Activated CD4-positive, alpha-beta T cell treated with anti-CD3 and anti-CD28 coated beads for 24 hours (primary cell): ENCODE measurements around the gene KIRREL3.

ENCODE experiments used
- DNase-seq, 2 donors: peaks; one replicate each; pipeline ENCODE4 v3.0.0-alpha.2; 2020; ENCODE audit warnings: low read depth in 2 of 2

The KIRREL3 gene

GRCh38 chr11:126534141-126534805 is 466.3 kb downstream of the KIRREL3 start:
- DNase-seq = no peak

- DNase-seq = no peak
Measured at GRCh38 chr11:126533560-126533959, 467.0 kb downstream of the KIRREL3 start.

GRCh38 chr11:126530416-126530815 is 470.2 kb downstream of the KIRREL3 start:
- no peak for DNase-seq

GRCh38 chr11:126529037-126529436 is 471.5 kb downstream of the KIRREL3 start:
- no peak for DNase-seq

- no peak for DNase-seq
Measured at GRCh38 chr11:126528075-126528474, 472.5 kb downstream of the KIRREL3 start.

GRCh38 chr11:126527651-126528050 is 472.9 kb downstream of the KIRREL3 start:
- no peak for DNase-seq

GRCh38 chr11:126526471-126526870 is 474.1 kb downstream of the KIRREL3 start:
- no peak for DNase-seq

- DNase-seq = no peak
Measured at GRCh38 chr11:126525702-126526101, 474.9 kb downstream of the KIRREL3 start.

GRCh38 chr11:126525216-126525615 is 475.4 kb downstream of the KIRREL3 start:
- DNase-seq = no peak

GRCh38 chr11:126523441-126524205 is 476.9 kb downstream of the KIRREL3 start:
- DNase-seq = no peak

GRCh38 chr11:126522606-126523005 is 478.0 kb downstream of the KIRREL3 start:
- no peak for DNase-seq

GRCh38 chr11:126522152-126522551 is 478.4 kb downstream of the KIRREL3 start:
- no peak for DNase-seq

GRCh38 chr11:126521196-126521595 is 479.4 kb downstream of the KIRREL3 start:
- DNase-seq = no peak

GRCh38 chr11:126519764-126520734 is 480.5 kb downstream of the KIRREL3 start:
- DNase-seq = no peak

GRCh38 chr11:126518972-126519690 is 481.4 kb downstream of the KIRREL3 start:
- DNase-seq = no peak

- no peak for DNase-seq
Measured at GRCh38 chr11:126518071-126518971, 482.2 kb downstream of the KIRREL3 start.

- no peak for DNase-seq
Measured at GRCh38 chr11:126515501-126515900, 485.1 kb downstream of the KIRREL3 start.

GRCh38 chr11:126514061-126514693 is 486.4 kb downstream of the KIRREL3 start:
- no peak for DNase-seq

GRCh38 chr11:126512741-126513715 is 487.5 kb downstream of the KIRREL3 start:
- no peak for DNase-seq
